Astrocyte (in vitro differentiated cells and primary cell): Measurements from ENCODE around the gene GCSAM.

Source experiments
- EZH2 ChIP-seq: IDR thresholded peaks from 2 replicates; pipeline ENCODE4 v1.6.1; 2012; ENCODE audit warnings: mild to moderate bottlenecking, low read length, inconsistent platforms; ENCODE audit not compliant: insufficient read depth
- TF ChIP-seq, protein P1 (sequence below): IDR thresholded peaks from 2 replicates; pipeline ENCODE4 v1.5.1; 2011; ENCODE audit warnings: low read depth, mild to moderate bottlenecking, inconsistent platforms, low read length, moderate library complexity; ENCODE audit not compliant: insufficient read depth

GRCh38 chr3:112096176-112096575 lies 36.9 kb downstream of the GCSAM start:
- TF ChIP-seq, protein P1, sequence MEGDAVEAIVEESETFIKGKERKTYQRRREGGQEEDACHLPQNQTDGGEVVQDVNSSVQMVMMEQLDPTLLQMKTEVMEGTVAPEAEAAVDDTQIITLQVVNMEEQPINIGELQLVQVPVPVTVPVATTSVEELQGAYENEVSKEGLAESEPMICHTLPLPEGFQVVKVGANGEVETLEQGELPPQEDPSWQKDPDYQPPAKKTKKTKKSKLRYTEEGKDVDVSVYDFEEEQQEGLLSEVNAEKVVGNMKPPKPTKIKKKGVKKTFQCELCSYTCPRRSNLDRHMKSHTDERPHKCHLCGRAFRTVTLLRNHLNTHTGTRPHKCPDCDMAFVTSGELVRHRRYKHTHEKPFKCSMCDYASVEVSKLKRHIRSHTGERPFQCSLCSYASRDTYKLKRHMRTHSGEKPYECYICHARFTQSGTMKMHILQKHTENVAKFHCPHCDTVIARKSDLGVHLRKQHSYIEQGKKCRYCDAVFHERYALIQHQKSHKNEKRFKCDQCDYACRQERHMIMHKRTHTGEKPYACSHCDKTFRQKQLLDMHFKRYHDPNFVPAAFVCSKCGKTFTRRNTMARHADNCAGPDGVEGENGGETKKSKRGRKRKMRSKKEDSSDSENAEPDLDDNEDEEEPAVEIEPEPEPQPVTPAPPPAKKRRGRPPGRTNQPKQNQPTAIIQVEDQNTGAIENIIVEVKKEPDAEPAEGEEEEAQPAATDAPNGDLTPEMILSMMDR, result no peak
- TF ChIP-seq EZH2, result no peak
